BLaER1 (cell line): ENCODE measurements around the gene LUZP1.

Experiments used
- H3K27ac ChIP-seq: shearing (Covaris generic); formaldehyde crosslinking; 2 replicates; pipeline ENCODE4 v1.8.1; 2022
- H3K27me3 ChIP-seq: shearing (Covaris generic); formaldehyde crosslinking; 2 replicates; pipeline ENCODE4 v1.8.1; 2022
- H3K36me3 ChIP-seq: shearing (Covaris generic); formaldehyde crosslinking; 2 replicates; pipeline ENCODE4 v1.8.1; 2022
- H3K4me1 ChIP-seq: shearing (Covaris generic); formaldehyde crosslinking; 2 replicates; pipeline ENCODE4 v1.8.1; 2022
- H3K4me2 ChIP-seq: shearing (Covaris generic); formaldehyde crosslinking; 2 replicates; pipeline ENCODE4 v1.8.1; 2022
- H3K4me3 ChIP-seq: shearing (Covaris generic); formaldehyde crosslinking; 2 replicates; pipeline ENCODE4 v1.8.1; 2022
- H3K9ac ChIP-seq: shearing (Covaris generic); formaldehyde crosslinking; 2 replicates; pipeline ENCODE4 v1.8.1; 2022
- H3K9me3 ChIP-seq: shearing (Covaris generic); formaldehyde crosslinking; 2 replicates; pipeline ENCODE4 v1.8.1; 2022
- H4K20me1 ChIP-seq: shearing (Covaris generic); formaldehyde crosslinking; 2 replicates; pipeline ENCODE4 v1.8.1; 2022
- Cebpa-rat ChIP-seq: shearing (Covaris generic); IDR thresholded peaks from 2 replicates; pipeline ENCODE4 v1.8.1; 2022

Gene LUZP1

GRCh38 chr1:23168445-23169194 is at the start of gene LUZP1:
Gene LUZP1 (minus strand): TSS chr1:23168856.
- Histone ChIP-seq H3K9me3 (no peaks in the 10 kb centered on the region), H3K27ac (peak within 1 kb of the TSS; percentile 87), H3K9ac (peak within 1 kb of the TSS; percentile 90), H4K20me1 (peaks cover 44% of the 10 kb centered on the region), H3K36me3 (no peaks in the 10 kb centered on the region), H3K4me2 (peak within 1 kb of the TSS; percentile 93), H3K27me3 (no peaks in the 10 kb centered on the region), H3K4me3 (peak within 1 kb of the TSS; percentile 89), H3K4me1 (peaks cover 65% of the 10 kb centered on the region)
- no peak for TF ChIP-seq Cebpa-rat

GRCh38 chr1:23217421-23218115 is 48.9 kb upstream of the LUZP1 start, which contains the start of gene HTR1D:
Gene HTR1D (minus strand): TSS chr1:23217502. CDS start chr1:23194219, 23,283 bp downstream.
- H3K27ac ChIP-seq = no peak within 1 kb of the TSS
- no peak for TF ChIP-seq Cebpa-rat
- H3K4me2 ChIP-seq = peak within 1 kb of the TSS; percentile 98
- H3K9me3 ChIP-seq = no peaks in the 10 kb centered on the region
- H3K9ac ChIP-seq = no peak within 1 kb of the TSS
- H3K27me3 ChIP-seq = peaks cover 59% of the 10 kb centered on the region
- no peaks in the 10 kb centered on the region for H3K36me3 ChIP-seq
- H3K4me3 ChIP-seq = peak within 1 kb of the TSS; percentile 70
- H3K4me1 ChIP-seq = peaks cover 7% of the 10 kb centered on the region
- peaks cover 24% of the 10 kb centered on the region for H4K20me1 ChIP-seq

- Histone ChIP-seq H3K9me3 (no peaks in the 10 kb centered on the region), H4K20me1 (peaks cover 24% of the 10 kb centered on the region), H3K9ac (no peak overlapping the region), H3K27ac (no peak overlapping the region), H3K4me3 (peak overlapping the region; percentile 70), H3K4me1 (peaks cover 7% of the 10 kb centered on the region), H3K36me3 (no peaks in the 10 kb centered on the region), H3K27me3 (peaks cover 59% of the 10 kb centered on the region), H3K4me2 (peak overlapping the region; percentile 98)
- no peak for TF ChIP-seq Cebpa-rat
Measured at GRCh38 chr1:23216771-23217420, 48.2 kb upstream of the LUZP1 start.

- Histone ChIP-seq H3K27ac (no peak overlapping the region), H3K9ac (no peak overlapping the region), H3K9me3 (no peaks in the 10 kb centered on the region), H3K36me3 (no peaks in the 10 kb centered on the region), H3K4me1 (peaks cover 7% of the 10 kb centered on the region), H3K27me3 (peaks cover 59% of the 10 kb centered on the region), H3K4me3 (no peak overlapping the region), H4K20me1 (peaks cover 24% of the 10 kb centered on the region), H3K4me2 (no peak overlapping the region)
- TF ChIP-seq Cebpa-rat = no peak
Measured at GRCh38 chr1:23215751-23216449, 47.2 kb upstream of the LUZP1 start.

GRCh38 chr1:23215291-23215690 is 46.6 kb upstream of the LUZP1 start:
- H3K4me3 ChIP-seq = no peak overlapping the region
- no peak overlapping the region for H3K27ac ChIP-seq
- H3K9me3 ChIP-seq = no peaks in the 10 kb centered on the region
- H3K36me3 ChIP-seq = no peaks in the 10 kb centered on the region
- H3K4me2 ChIP-seq = no peak overlapping the region
- peaks cover 55% of the 10 kb centered on the region for H3K27me3 ChIP-seq
- peaks cover 24% of the 10 kb centered on the region for H4K20me1 ChIP-seq
- no peak overlapping the region for H3K9ac ChIP-seq
- no peak for TF ChIP-seq Cebpa-rat
- peaks cover 7% of the 10 kb centered on the region for H3K4me1 ChIP-seq

GRCh38 chr1:23214640-23215039 is 46.0 kb upstream of the LUZP1 start:
- no peak overlapping the region for H3K27ac ChIP-seq
- no peaks in the 10 kb centered on the region for H3K9me3 ChIP-seq
- H3K4me1 ChIP-seq = peaks cover 13% of the 10 kb centered on the region
- H3K4me3 ChIP-seq = no peak overlapping the region
- H3K9ac ChIP-seq = no peak overlapping the region
- H3K4me2 ChIP-seq = no peak overlapping the region
- TF ChIP-seq Cebpa-rat = no peak
- H3K36me3 ChIP-seq = no peaks in the 10 kb centered on the region
- H4K20me1 ChIP-seq = peaks cover 24% of the 10 kb centered on the region
- H3K27me3 ChIP-seq = peaks cover 50% of the 10 kb centered on the region

- peaks cover 11% of the 10 kb centered on the region for H3K4me1 ChIP-seq
- H3K36me3 ChIP-seq = no peaks in the 10 kb centered on the region
- no peak overlapping the region for H3K4me2 ChIP-seq
- no peak overlapping the region for H3K4me3 ChIP-seq
- H3K27me3 ChIP-seq = peaks cover 23% of the 10 kb centered on the region
- TF ChIP-seq Cebpa-rat = no peak
- H4K20me1 ChIP-seq = peaks cover 13% of the 10 kb centered on the region
- H3K9ac ChIP-seq = no peak overlapping the region
- H3K9me3 ChIP-seq = no peaks in the 10 kb centered on the region
- H3K27ac ChIP-seq = no peak overlapping the region
Measured at GRCh38 chr1:23211955-23212354, 43.3 kb upstream of the LUZP1 start.

GRCh38 chr1:23210963-23211362 is 42.3 kb upstream of the LUZP1 start:
- no peaks in the 10 kb centered on the region for H3K36me3 ChIP-seq
- no peak overlapping the region for H3K27ac ChIP-seq
- H3K27me3 ChIP-seq = peaks cover 14% of the 10 kb centered on the region
- TF ChIP-seq Cebpa-rat = no peak
- H3K4me1 ChIP-seq = peaks cover 6% of the 10 kb centered on the region
- no peak overlapping the region for H3K4me2 ChIP-seq
- no peaks in the 10 kb centered on the region for H3K9me3 ChIP-seq
- H4K20me1 ChIP-seq = peaks cover 3% of the 10 kb centered on the region; the same call in 1 of the 2 replicates
- no peak overlapping the region for H3K9ac ChIP-seq
- H3K4me3 ChIP-seq = no peak overlapping the region

- Histone ChIP-seq H3K9ac (no peak overlapping the region), H3K4me3 (no peak overlapping the region), H3K4me2 (no peak overlapping the region), H3K4me1 (peaks cover 6% of the 10 kb centered on the region), H3K36me3 (no peaks in the 10 kb centered on the region), H3K27me3 (peaks cover 8% of the 10 kb centered on the region), H3K9me3 (no peaks in the 10 kb centered on the region), H4K20me1 (no peaks in the 10 kb centered on the region), H3K27ac (no peak overlapping the region)
- no peak for TF ChIP-seq Cebpa-rat
Measured at GRCh38 chr1:23210351-23210785, 41.7 kb upstream of the LUZP1 start.
